GM12878 (cell line): ENCODE data around the gene CPB2. TPM values are rescaled to one million over a fixed set of nuclear protein-coding genes. Genes with fewer than 3 reads are reported as not detected.

Source experiments
- ATAC-seq: fragments of 200-7000 bp; cut with Tn5 transposase; 3 replicates; pipeline ENCODE4 v1.9.1; 2020; ENCODE audit warnings: mild to moderate bottlenecking, moderate library complexity
- BruUV-seq: library from RNA; stranded (reverse); fragments of 400-500 nt; replicated peaks from 2 replicates; lab custom pipeline; 2021; lab: Mats Ljungman, UMichigan
- CTCF ChIA-PET: fragments of 300-600 bp; sonication (Branson Sonifier 250); formaldehyde crosslinking; extraction: SDS; loops from one replicate; lab custom pipeline; 2021; ENCODE audit warnings: inconsistent platforms; lab: Yijun Ruan, JAX
- POLR2A ChIA-PET: fragments of 350-600 bp; formaldehyde crosslinking; extraction: SDS; loops from one replicate; lab custom pipeline; 2021; ENCODE audit warnings: inconsistent platforms; lab: Charles Lee
- RAD21 ChIA-PET: fragments of 300-600 bp; sonication (Branson Sonifier 250); formaldehyde crosslinking; loops from one replicate; lab custom pipeline; 2023; ENCODE audit warnings: antibody characterized with exemption; ENCODE audit not compliant: unreplicated experiment; lab: Charles Lee
- SMC1A ChIA-PET: fragments of 300-600 bp; sonication (Branson Sonifier 250); formaldehyde crosslinking; loops from one replicate; lab custom pipeline; 2023; ENCODE audit not compliant: unreplicated experiment, uncharacterized antibody; lab: Charles Lee
- DNase-seq: peaks from one replicate; pipeline ENCODE4 v3.0.0-alpha.2; 2011; ENCODE audit warnings: low read depth, low spot score
- FAIRE-seq: peaks from 3 replicates; lab custom pipeline; 2011; peaks lifted over from hg19 to GRCh38; lab: Jason Lieb, UNC
- H2AFZ ChIP-seq: 2 replicates; pipeline ENCODE4 v1.6.0; 2011; ENCODE audit warnings: low read depth, low read length, control low read depth; ENCODE audit not compliant: control insufficient read depth
- H3K27ac ChIP-seq: 2 replicates; pipeline ENCODE4 v1.5.1; 2011; ENCODE audit warnings: control low read depth; ENCODE audit not compliant: control insufficient read depth, insufficient read depth
- H3K27me3 ChIP-seq, 2 experiments: replicated peaks in 1 of 2; 2 replicates each; pipeline versions ENCODE4 v1.6.0 to v1.6.1; 2011; ENCODE audit warnings: low read length in 1 of 2; ENCODE audit not compliant: control insufficient read depth in 2 of 2, insufficient read depth in 2 of 2
- H3K36me3 ChIP-seq, 2 experiments: 2 replicates each; pipeline ENCODE4 v1.5.1; 2011; ENCODE audit warnings: low read length in 1 of 2; ENCODE audit not compliant: control insufficient read depth in 2 of 2, insufficient read depth in 2 of 2
- H3K4me1 ChIP-seq: 2 replicates; pipeline ENCODE4 v1.6.1; 2011; ENCODE audit warnings: mild to moderate bottlenecking, low read length, moderate library complexity, mixed read lengths; ENCODE audit not compliant: control insufficient read depth, insufficient read depth
- H3K4me2 ChIP-seq: 2 replicates; pipeline ENCODE4 v1.6.0; 2011; ENCODE audit warnings: control low read depth; ENCODE audit not compliant: control insufficient read depth, insufficient read depth
- H3K4me3 ChIP-seq: fragments of 200-600 bp; sonication (generic); 2 replicates; pipeline ENCODE4 v1.5.1; 2016
- H3K79me2 ChIP-seq: 2 replicates; pipeline ENCODE4 v1.6.0; 2011; ENCODE audit warnings: low read length; ENCODE audit not compliant: control insufficient read depth, insufficient read depth
- H3K9ac ChIP-seq: 2 replicates; pipeline ENCODE4 v1.8.0; 2011; ENCODE audit warnings: low read length, control low read depth, mixed read lengths; ENCODE audit not compliant: control insufficient read depth, insufficient read depth
- H3K9me3 ChIP-seq: replicated peaks from 3 replicates; pipeline ENCODE4 v1.5.1; 2011; ENCODE audit warnings: mild to moderate bottlenecking, low read length; ENCODE audit not compliant: control insufficient read depth, insufficient read depth
- H4K20me1 ChIP-seq: 2 replicates; pipeline ENCODE4 v1.6.0; 2011; ENCODE audit not compliant: control insufficient read depth, insufficient read depth
- BCL11A ChIP-seq: IDR thresholded peaks from 2 replicates; pipeline ENCODE4 v1.6.1; 2011; ENCODE audit warnings: low read depth, low read length
- NFIC ChIP-seq: IDR thresholded peaks from 2 replicates; pipeline ENCODE4 v1.6.1; 2012; ENCODE audit warnings: low read depth, mild to moderate bottlenecking, inconsistent platforms, low read length, moderate library complexity
- NFXL1 ChIP-seq: fragments of 450-650 bp; IDR thresholded peaks from 2 replicates; pipeline ENCODE4 v1.6.1; 2017; ENCODE audit warnings: antibody characterized with exemption, mild to moderate bottlenecking, borderline replicate concordance
- WGBS: methylation state at CpG from one replicate; pipeline ENCODE4 v1.1.6; 2016; ENCODE audit warnings: low lambda C conversion rate; ENCODE audit not compliant: insufficient replicate concordance, insufficient coverage; ENCODE audit errors: missing lambda C conversion rate; 5-methylcytosine and 5-hydroxymethylcytosine counted together
- in situ Hi-C: fragments of 300-500 bp; cut with MboI; formaldehyde crosslinking; loops from 9 replicates; pipeline ENCODE4 v1.14.3; 2018; ENCODE audit warnings: mixed read lengths
- intact Hi-C: fragments of 100-400 bp; cut with micrococcal nuclease; formaldehyde crosslinking; loops from one replicate; pipeline ENCODE4 v1.14.2; 2022; ENCODE audit not compliant: unreplicated experiment
- polyA plus RNA-seq, 11 experiments: library from polyadenylated mRNA; depleted of rRNA in 4 of 11; unstranded in 6 of 11; stranded (reverse) in 5 of 11; fragments of >200 nt; fragmentation: Nextera tagmentation in 4 of 11; fragmentation: Illumina TruSeq in 1 of 11; extraction: Ambion mirVana in 4 of 11; extraction: Trizol in 1 of 11; gene quantifications; 1 replicate in 1 of 11; 2 replicates in 10 of 11; pipeline versions ENCODE4 v1.2.1 to v1.2.3, GENCODE V29; 2011 to 2016; ENCODE audit warnings: inconsistent platforms in 2 of 11, missing spikeins in 2 of 11, low read depth in 1 of 11
- total RNA-seq, 4 experiments: library from RNA; depleted of rRNA in 3 of 4; stranded (reverse); fragments of >200 nt in 3 of 4; fragmentation: Illumina TruSeq in 1 of 4; extraction: Trizol in 1 of 4; gene quantifications; 2 replicates each; pipeline versions ENCODE4 v1.2.1 to v1.2.3, GENCODE V29; 2013 to 2021
- TF ChIP-seq, protein P1 (sequence below): fragments of 450-650 bp; IDR thresholded peaks from 2 replicates; pipeline ENCODE4 v1.6.1; 2017; ENCODE audit warnings: mild to moderate bottlenecking, low read depth, inconsistent platforms; ENCODE audit not compliant: poor library complexity, severe bottlenecking
- TF ChIP-seq, protein P2 (sequence below): IDR thresholded peaks from 2 replicates; pipeline ENCODE4 v1.6.1; 2011; ENCODE audit warnings: low read depth, low read length, improper control_type of control experiment, borderline replicate concordance
- TF ChIP-seq, protein P3 (sequence below): IDR thresholded peaks from 2 replicates; pipeline ENCODE4 v1.6.1; 2012; ENCODE audit warnings: improper control_type of control experiment, low read depth, low read length; ENCODE audit not compliant: insufficient replicate concordance
- TF ChIP-seq, protein P4 (sequence below): IDR thresholded peaks from 2 replicates; pipeline ENCODE4 v1.6.1; 2012; ENCODE audit warnings: low read length, inconsistent platforms
- TF ChIP-seq, protein P5 (sequence below): fragments of 450-650 bp; IDR thresholded peaks from 2 replicates; pipeline ENCODE4 v1.6.1; 2016; ENCODE audit warnings: mild to moderate bottlenecking, moderate library complexity, borderline replicate concordance

The CPB2 gene
- total and polyA plus RNA-seq, 10 of the 15 experiments (the other 5 are each of a cell fraction or from before 2014, with no cell fraction given) = 0.05 to 0.87 (median 0.13) TPM; not detected in 3

DNA sequence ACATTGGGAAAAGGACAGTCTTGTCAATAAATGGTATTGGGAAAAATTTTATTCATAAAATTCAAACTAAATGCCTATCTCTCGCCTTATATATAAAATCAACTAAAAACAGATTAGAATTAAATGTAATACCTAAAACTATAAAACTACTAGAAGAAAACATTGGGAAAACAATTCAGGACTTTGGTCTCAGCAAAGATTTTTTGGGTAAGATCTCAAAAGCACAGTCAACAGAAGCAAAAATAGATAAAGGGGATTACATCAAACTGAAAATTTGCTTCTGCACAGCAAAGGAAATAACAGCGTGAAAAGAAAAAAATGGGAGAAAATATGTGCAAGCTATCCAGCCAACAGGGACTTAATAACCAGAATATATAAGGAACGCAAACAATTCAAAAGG lies 28.0 kb downstream of the CPB2 start:
- FAIRE-seq (no peak), DNase-seq (no peak), ATAC-seq (no peak)
- peaks cover 7% of the 10 kb centered on the region for H3K4me1 ChIP-seq
- H3K36me3 ChIP-seq = no peaks in the 10 kb centered on the region
- H3K79me2 ChIP-seq = no peaks in the 10 kb centered on the region; the same call in 1 of the 2 replicates
- no peak overlapping the region for H3K4me3 ChIP-seq
- no peaks in the 10 kb centered on the region; the same call in 2 of the 3 replicates for H3K9me3 ChIP-seq
- BruUV-seq = no TSS peak
- TF ChIP-seq, protein P1, sequence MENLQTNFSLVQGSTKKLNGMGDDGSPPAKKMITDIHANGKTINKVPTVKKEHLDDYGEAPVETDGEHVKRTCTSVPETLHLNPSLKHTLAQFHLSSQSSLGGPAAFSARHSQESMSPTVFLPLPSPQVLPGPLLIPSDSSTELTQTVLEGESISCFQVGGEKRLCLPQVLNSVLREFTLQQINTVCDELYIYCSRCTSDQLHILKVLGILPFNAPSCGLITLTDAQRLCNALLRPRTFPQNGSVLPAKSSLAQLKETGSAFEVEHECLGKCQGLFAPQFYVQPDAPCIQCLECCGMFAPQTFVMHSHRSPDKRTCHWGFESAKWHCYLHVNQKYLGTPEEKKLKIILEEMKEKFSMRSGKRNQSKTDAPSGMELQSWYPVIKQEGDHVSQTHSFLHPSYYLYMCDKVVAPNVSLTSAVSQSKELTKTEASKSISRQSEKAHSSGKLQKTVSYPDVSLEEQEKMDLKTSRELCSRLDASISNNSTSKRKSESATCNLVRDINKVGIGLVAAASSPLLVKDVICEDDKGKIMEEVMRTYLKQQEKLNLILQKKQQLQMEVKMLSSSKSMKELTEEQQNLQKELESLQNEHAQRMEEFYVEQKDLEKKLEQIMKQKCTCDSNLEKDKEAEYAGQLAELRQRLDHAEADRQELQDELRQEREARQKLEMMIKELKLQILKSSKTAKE = no peak
- TF ChIP-seq NFIC = no peak
- TF ChIP-seq BCL11A = no peak
- TF ChIP-seq, protein P2, sequence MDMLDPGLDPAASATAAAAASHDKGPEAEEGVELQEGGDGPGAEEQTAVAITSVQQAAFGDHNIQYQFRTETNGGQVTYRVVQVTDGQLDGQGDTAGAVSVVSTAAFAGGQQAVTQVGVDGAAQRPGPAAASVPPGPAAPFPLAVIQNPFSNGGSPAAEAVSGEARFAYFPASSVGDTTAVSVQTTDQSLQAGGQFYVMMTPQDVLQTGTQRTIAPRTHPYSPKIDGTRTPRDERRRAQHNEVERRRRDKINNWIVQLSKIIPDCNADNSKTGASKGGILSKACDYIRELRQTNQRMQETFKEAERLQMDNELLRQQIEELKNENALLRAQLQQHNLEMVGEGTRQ = no peak
- TF ChIP-seq, protein P3, sequence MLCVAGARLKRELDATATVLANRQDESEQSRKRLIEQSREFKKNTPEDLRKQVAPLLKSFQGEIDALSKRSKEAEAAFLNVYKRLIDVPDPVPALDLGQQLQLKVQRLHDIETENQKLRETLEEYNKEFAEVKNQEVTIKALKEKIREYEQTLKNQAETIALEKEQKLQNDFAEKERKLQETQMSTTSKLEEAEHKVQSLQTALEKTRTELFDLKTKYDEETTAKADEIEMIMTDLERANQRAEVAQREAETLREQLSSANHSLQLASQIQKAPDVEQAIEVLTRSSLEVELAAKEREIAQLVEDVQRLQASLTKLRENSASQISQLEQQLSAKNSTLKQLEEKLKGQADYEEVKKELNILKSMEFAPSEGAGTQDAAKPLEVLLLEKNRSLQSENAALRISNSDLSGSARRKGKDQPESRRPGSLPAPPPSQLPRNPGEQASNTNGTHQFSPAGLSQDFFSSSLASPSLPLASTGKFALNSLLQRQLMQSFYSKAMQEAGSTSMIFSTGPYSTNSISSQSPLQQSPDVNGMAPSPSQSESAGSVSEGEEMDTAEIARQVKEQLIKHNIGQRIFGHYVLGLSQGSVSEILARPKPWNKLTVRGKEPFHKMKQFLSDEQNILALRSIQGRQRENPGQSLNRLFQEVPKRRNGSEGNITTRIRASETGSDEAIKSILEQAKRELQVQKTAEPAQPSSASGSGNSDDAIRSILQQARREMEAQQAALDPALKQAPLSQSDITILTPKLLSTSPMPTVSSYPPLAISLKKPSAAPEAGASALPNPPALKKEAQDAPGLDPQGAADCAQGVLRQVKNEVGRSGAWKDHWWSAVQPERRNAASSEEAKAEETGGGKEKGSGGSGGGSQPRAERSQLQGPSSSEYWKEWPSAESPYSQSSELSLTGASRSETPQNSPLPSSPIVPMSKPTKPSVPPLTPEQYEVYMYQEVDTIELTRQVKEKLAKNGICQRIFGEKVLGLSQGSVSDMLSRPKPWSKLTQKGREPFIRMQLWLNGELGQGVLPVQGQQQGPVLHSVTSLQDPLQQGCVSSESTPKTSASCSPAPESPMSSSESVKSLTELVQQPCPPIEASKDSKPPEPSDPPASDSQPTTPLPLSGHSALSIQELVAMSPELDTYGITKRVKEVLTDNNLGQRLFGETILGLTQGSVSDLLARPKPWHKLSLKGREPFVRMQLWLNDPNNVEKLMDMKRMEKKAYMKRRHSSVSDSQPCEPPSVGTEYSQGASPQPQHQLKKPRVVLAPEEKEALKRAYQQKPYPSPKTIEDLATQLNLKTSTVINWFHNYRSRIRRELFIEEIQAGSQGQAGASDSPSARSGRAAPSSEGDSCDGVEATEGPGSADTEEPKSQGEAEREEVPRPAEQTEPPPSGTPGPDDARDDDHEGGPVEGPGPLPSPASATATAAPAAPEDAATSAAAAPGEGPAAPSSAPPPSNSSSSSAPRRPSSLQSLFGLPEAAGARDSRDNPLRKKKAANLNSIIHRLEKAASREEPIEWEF = no peak
- TF ChIP-seq, protein P4, sequence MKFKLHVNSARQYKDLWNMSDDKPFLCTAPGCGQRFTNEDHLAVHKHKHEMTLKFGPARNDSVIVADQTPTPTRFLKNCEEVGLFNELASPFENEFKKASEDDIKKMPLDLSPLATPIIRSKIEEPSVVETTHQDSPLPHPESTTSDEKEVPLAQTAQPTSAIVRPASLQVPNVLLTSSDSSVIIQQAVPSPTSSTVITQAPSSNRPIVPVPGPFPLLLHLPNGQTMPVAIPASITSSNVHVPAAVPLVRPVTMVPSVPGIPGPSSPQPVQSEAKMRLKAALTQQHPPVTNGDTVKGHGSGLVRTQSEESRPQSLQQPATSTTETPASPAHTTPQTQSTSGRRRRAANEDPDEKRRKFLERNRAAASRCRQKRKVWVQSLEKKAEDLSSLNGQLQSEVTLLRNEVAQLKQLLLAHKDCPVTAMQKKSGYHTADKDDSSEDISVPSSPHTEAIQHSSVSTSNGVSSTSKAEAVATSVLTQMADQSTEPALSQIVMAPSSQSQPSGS = no peak
- no peak for TF ChIP-seq NFXL1
- TF ChIP-seq, protein P5, sequence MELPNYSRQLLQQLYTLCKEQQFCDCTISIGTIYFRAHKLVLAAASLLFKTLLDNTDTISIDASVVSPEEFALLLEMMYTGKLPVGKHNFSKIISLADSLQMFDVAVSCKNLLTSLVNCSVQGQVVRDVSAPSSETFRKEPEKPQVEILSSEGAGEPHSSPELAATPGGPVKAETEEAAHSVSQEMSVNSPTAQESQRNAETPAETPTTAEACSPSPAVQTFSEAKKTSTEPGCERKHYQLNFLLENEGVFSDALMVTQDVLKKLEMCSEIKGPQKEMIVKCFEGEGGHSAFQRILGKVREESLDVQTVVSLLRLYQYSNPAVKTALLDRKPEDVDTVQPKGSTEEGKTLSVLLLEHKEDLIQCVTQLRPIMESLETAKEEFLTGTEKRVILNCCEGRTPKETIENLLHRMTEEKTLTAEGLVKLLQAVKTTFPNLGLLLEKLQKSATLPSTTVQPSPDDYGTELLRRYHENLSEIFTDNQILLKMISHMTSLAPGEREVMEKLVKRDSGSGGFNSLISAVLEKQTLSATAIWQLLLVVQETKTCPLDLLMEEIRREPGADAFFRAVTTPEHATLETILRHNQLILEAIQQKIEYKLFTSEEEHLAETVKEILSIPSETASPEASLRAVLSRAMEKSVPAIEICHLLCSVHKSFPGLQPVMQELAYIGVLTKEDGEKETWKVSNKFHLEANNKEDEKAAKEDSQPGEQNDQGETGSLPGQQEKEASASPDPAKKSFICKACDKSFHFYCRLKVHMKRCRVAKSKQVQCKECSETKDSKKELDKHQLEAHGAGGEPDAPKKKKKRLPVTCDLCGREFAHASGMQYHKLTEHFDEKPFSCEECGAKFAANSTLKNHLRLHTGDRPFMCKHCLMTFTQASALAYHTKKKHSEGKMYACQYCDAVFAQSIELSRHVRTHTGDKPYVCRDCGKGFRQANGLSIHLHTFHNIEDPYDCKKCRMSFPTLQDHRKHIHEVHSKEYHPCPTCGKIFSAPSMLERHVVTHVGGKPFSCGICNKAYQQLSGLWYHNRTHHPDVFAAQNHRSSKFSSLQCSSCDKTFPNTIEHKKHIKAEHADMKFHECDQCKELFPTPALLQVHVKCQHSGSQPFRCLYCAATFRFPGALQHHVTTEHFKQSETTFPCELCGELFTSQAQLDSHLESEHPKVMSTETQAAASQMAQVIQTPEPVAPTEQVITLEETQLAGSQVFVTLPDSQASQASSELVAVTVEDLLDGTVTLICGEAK = no peak
- RAD21 ChIA-PET = no interaction called here
- H3K27ac ChIP-seq = no peak overlapping the region
- CTCF ChIA-PET = no interaction called here
- intact Hi-C loops = no loop called here
- no peak overlapping the region for H2AFZ ChIP-seq
- no peak overlapping the region for H3K9ac ChIP-seq
- in situ Hi-C loops = no loop called here
- SMC1A ChIA-PET = no interaction called here
- POLR2A ChIA-PET = no interaction called here
- H4K20me1 ChIP-seq = no peaks in the 10 kb centered on the region
- H3K4me2 ChIP-seq = no peak overlapping the region
- 82% methylated on average over 3 of the region's 3 CpGs for WGBS
- H3K27me3 ChIP-seq = no peaks in the 10 kb centered on the region
